Hepatocyte (in vitro differentiated cells): ENCODE data around the gene SPANXD. TPM values are rescaled to one million over a fixed set of nuclear protein-coding genes. Genes with fewer than 3 reads are reported as not detected.
"Not testable (repeated sequence)": the region's sequence is repeated elsewhere in the genome, so short reads cannot be mapped to it uniquely, and the experiment has no call there.

Source experiments
- DNase-seq: peaks from one replicate; pipeline ENCODE4 v3.0.0-alpha.2; 2016; ENCODE audit warnings: low spot score
- H2AFZ ChIP-seq: fragments of 200-600 bp; sonication (generic); 2 replicates; pipeline ENCODE4 v1.6.0; 2016; ENCODE audit warnings: antibody characterized with exemption, mild to moderate bottlenecking
- H3K27ac ChIP-seq: fragments of 200-600 bp; sonication (generic); 2 replicates; pipeline ENCODE4 v1.5.1; 2016; ENCODE audit warnings: mild to moderate bottlenecking
- H3K27me3 ChIP-seq: fragments of 200-600 bp; sonication (generic); 2 replicates; pipeline ENCODE4 v1.6.1; 2016
- H3K36me3 ChIP-seq: fragments of 200-600 bp; sonication (generic); replicated peaks from 2 replicates; pipeline ENCODE4 v1.5.1; 2016; ENCODE audit warnings: low read depth; ENCODE audit not compliant: insufficient read depth
- H3K4me1 ChIP-seq: fragments of 200-600 bp; sonication (generic); 2 replicates; pipeline ENCODE4 v1.5.1; 2016; ENCODE audit warnings: mild to moderate bottlenecking, moderate library complexity; ENCODE audit not compliant: insufficient read depth
- H3K4me2 ChIP-seq: fragments of 200-600 bp; sonication (generic); 2 replicates; pipeline ENCODE4 v1.6.0; 2016
- H3K4me3 ChIP-seq: fragments of 200-600 bp; sonication (generic); 2 replicates; pipeline ENCODE4 v1.5.1; 2016; ENCODE audit warnings: mild to moderate bottlenecking
- H3K79me2 ChIP-seq: fragments of 200-600 bp; sonication (generic); 2 replicates; pipeline ENCODE4 v1.6.0; 2017; ENCODE audit warnings: mild to moderate bottlenecking
- H3K9me2 ChIP-seq: fragments of 200-600 bp; sonication (generic); replicated peaks from 2 replicates; pipeline ENCODE4 v1.6.0; 2017; ENCODE audit warnings: mild to moderate bottlenecking; ENCODE audit not compliant: insufficient read depth
- H3K9me3 ChIP-seq: fragments of 200-600 bp; sonication (generic); 2 replicates; pipeline ENCODE4 v1.5.1; 2016; ENCODE audit warnings: low read depth, mild to moderate bottlenecking
- H4K20me1 ChIP-seq: fragments of 200-600 bp; sonication (generic); 2 replicates; pipeline ENCODE4 v1.6.0; 2016; ENCODE audit warnings: mild to moderate bottlenecking; ENCODE audit not compliant: insufficient read depth, poor library complexity, severe bottlenecking
- CTCF ChIP-seq: fragments of 200-600 bp; sonication (generic); IDR thresholded peaks from 2 replicates; pipeline ENCODE4 v1.5.1; 2016; ENCODE audit warnings: antibody characterized with exemption, mild to moderate bottlenecking; ENCODE audit not compliant: poor library complexity
- EZH2 ChIP-seq: fragments of 200-600 bp; sonication (generic); IDR thresholded peaks from 2 replicates; pipeline ENCODE4 v1.6.1; 2016; ENCODE audit warnings: antibody characterized with exemption, mild to moderate bottlenecking, borderline replicate concordance
- EZH2phosphoT487 ChIP-seq: fragments of 200-600 bp; sonication (generic); IDR thresholded peaks from one replicate; pipeline ENCODE4 v1.6.1; 2018; ENCODE audit warnings: antibody characterized with exemption, mild to moderate bottlenecking, low read depth, moderate library complexity; ENCODE audit not compliant: unreplicated experiment, severe bottlenecking
- WGBS: methylation state at CpG from one replicate; pipeline ENCODE4 v1.1.6; 2016; ENCODE audit warnings: low lambda C conversion rate; ENCODE audit errors: missing lambda C conversion rate; 5-methylcytosine and 5-hydroxymethylcytosine counted together
- polyA plus RNA-seq: library from polyadenylated mRNA; unstranded; fragments of >200 nt; fragmentation: Nextera tagmentation; extraction: Ambion mirVana; gene quantifications from 2 replicates; pipeline ENCODE4 v1.2.1, GENCODE V29; 2016
- total RNA-seq: library from RNA; depleted of rRNA; stranded (reverse); fragments of >200 nt; gene quantifications from 2 replicates; pipeline ENCODE4 v1.2.3, GENCODE V29; 2014

The SPANXD gene
- total RNA-seq (not detected in 2 replicates), polyA plus RNA-seq (not detected in 2 replicates)

- not testable (repeated sequence) for H3K4me1 ChIP-seq, H3K36me3 ChIP-seq, H4K20me1 ChIP-seq, H3K9me2 ChIP-seq, H3K4me3 ChIP-seq, H3K79me2 ChIP-seq, DNase-seq, H2AFZ ChIP-seq, H3K9me3 ChIP-seq, H3K27me3 ChIP-seq, H3K4me2 ChIP-seq, H3K27ac ChIP-seq
- WGBS = 45% methylated on average over 2 of the region's 8 CpGs
Measured at GRCh38 chrX:141698639-141699038, at the start of gene SPANXD. SPANXD (minus strand) TSS chrX:141698739; CDS start chrX:141698405, 334 bp downstream.

- no peak for TF ChIP-seq EZH2phosphoT487
- TF ChIP-seq EZH2 = no peak
- TF ChIP-seq CTCF = no peak
- no peaks in the 10 kb centered on the region for H3K9me2 ChIP-seq
- 69% methylated on average over 3 of the region's 3 CpGs for WGBS
- no peak overlapping the region for H2AFZ ChIP-seq
- no peaks in the 10 kb centered on the region for H3K9me3 ChIP-seq
- no peak overlapping the region for H3K4me2 ChIP-seq
- H3K79me2 ChIP-seq = no peaks in the 10 kb centered on the region
- no peaks in the 10 kb centered on the region for H3K27me3 ChIP-seq
- H3K4me1 ChIP-seq = no peaks in the 10 kb centered on the region
- no peaks in the 10 kb centered on the region for H4K20me1 ChIP-seq
- H3K36me3 ChIP-seq = no peaks in the 10 kb centered on the region
- H3K27ac ChIP-seq = no peak overlapping the region
- no peak for DNase-seq
- H3K4me3 ChIP-seq = no peak overlapping the region
Measured at GRCh38 chrX:141742666-141743065, 44.1 kb upstream of the SPANXD start.

DNA sequence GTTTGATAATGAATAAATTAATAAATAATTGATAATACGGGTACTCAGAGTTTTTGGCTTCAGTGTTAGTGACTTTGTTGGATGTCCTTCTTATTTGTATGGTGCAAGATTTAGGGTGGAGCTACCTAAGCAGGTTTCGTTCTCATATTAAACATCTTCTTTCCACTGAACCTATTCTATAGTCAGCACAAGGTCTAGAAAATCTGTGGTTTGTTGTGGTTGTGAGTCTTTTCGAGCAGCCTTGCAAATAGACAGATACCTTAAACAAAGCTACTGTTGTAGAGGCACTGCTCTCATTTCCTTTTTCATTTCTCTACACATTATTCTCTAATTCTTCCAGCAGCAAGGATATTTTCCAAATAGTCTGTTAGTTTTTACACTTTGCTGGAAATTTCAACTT lies 38.1 kb upstream of the SPANXD start:
- Histone ChIP-seq H3K79me2 (no peaks in the 10 kb centered on the region), H3K9me3 (no peaks in the 10 kb centered on the region), H4K20me1 (no peaks in the 10 kb centered on the region), H3K4me3 (no peak overlapping the region), H3K27me3 (no peaks in the 10 kb centered on the region), H3K4me1 (no peaks in the 10 kb centered on the region), H2AFZ (no peak overlapping the region), H3K36me3 (no peaks in the 10 kb centered on the region), H3K27ac (no peak overlapping the region), H3K9me2 (no peaks in the 10 kb centered on the region), H3K4me2 (no peak overlapping the region)
- TF ChIP-seq EZH2 (no peak), CTCF (no peak), EZH2phosphoT487 (no peak)
- no peak for DNase-seq
- 71% methylated on average over 3 of the region's 3 CpGs for WGBS

DNA sequence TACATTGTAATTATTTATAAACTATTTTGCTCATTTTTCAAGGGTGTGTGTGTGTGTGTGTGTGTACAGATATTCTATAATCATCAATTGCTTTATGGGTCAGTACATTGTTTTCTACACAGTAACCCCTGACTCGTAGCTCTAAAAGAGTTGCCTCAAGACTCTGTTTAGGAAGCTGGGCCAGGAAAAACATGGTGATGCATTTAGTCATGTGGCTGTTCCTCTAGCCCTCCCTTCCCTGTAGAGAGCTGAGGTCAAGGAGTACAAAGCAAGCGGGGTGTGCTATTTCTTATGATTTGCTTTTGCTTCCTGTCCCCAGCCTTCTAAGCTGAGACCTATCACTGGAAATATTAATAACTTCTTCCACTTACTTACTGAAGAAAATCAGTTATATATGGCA lies 34.8 kb upstream of the SPANXD start:
- Histone ChIP-seq H3K79me2 (no peaks in the 10 kb centered on the region), H3K27ac (no peak overlapping the region), H3K36me3 (no peaks in the 10 kb centered on the region), H3K4me3 (no peak overlapping the region), H3K4me2 (no peak overlapping the region), H2AFZ (no peak overlapping the region), H3K27me3 (no peaks in the 10 kb centered on the region), H3K9me3 (no peaks in the 10 kb centered on the region), H3K4me1 (no peaks in the 10 kb centered on the region), H4K20me1 (no peaks in the 10 kb centered on the region), H3K9me2 (no peaks in the 10 kb centered on the region)
- 85% methylated on average over 2 of the region's 2 CpGs for WGBS
- TF ChIP-seq EZH2phosphoT487 = no peak
- TF ChIP-seq CTCF = no peak
- TF ChIP-seq EZH2 = no peak
- no peak for DNase-seq
